NCI-H2227 (cell line): ENCODE measurements around the gene LCE1F.

ENCODE experiments used
- DNase-seq: peaks from one replicate; lab custom pipeline; 2025; ENCODE audit not compliant: unreplicated experiment; lab: John Stamatoyannopoulos, UW

LCE1F gene

GRCh38 chr1:152774875-152775274 lies at the start of gene LCE1F:
Gene LCE1F (plus strand): TSS chr1:152775140. CDS start chr1:152776372, 1,232 bp downstream.
- DNase-seq = no peak

- DNase-seq = no peak
Observed at GRCh38 chr1:152725261-152725660, 49.7 kb upstream of the LCE1F start.

- DNase-seq = no peak
Observed at GRCh38 chr1:152728986-152729385, 46.0 kb upstream of the LCE1F start.

- DNase-seq = no peak
Observed at GRCh38 chr1:152735648-152736047, 39.3 kb upstream of the LCE1F start.

GRCh38 chr1:152737997-152738396 lies 36.9 kb upstream of the LCE1F start:
- DNase-seq = no peak

- DNase-seq = no peak
Observed at GRCh38 chr1:152739841-152740240, 35.1 kb upstream of the LCE1F start.

- DNase-seq = no peak
Observed at GRCh38 chr1:152741656-152742055, 33.3 kb upstream of the LCE1F start.

- DNase-seq = no peak
Observed at GRCh38 chr1:152743371-152744145, 31.4 kb upstream of the LCE1F start.

- DNase-seq = no peak
Observed at GRCh38 chr1:152745289-152745704, 29.6 kb upstream of the LCE1F start.

GRCh38 chr1:152745765-152746444 lies 29.0 kb upstream of the LCE1F start:
- DNase-seq = no peak

- no peak for DNase-seq
Observed at GRCh38 chr1:152747831-152748230, 27.1 kb upstream of the LCE1F start.

GRCh38 chr1:152752225-152752624 lies 22.7 kb upstream of the LCE1F start:
- no peak for DNase-seq

GRCh38 chr1:152753586-152753985 lies 21.4 kb upstream of the LCE1F start:
- no peak for DNase-seq

- DNase-seq = no peak
Observed at GRCh38 chr1:152756872-152757271, 18.1 kb upstream of the LCE1F start.

GRCh38 chr1:152757747-152758146 lies 17.2 kb upstream of the LCE1F start, which contains the start of gene KPRP:
Gene KPRP (plus strand): TSS chr1:152758025. CDS start chr1:152759589, 1,564 bp downstream.
- no peak for DNase-seq

- no peak for DNase-seq
Observed at GRCh38 chr1:152758636-152759035, 16.3 kb upstream of the LCE1F start.

GRCh38 chr1:152759453-152760173 lies 15.3 kb upstream of the LCE1F start:
- no peak for DNase-seq

- DNase-seq = no peak
Observed at GRCh38 chr1:152760551-152761190, 14.3 kb upstream of the LCE1F start.

- DNase-seq = no peak
Observed at GRCh38 chr1:152761609-152762213, 13.2 kb upstream of the LCE1F start.

GRCh38 chr1:152768847-152769533 lies 6.0 kb upstream of the LCE1F start:
- DNase-seq = no peak
